Gastroesophageal sphincter (tissue), 4 donors: ENCODE data around the gene CPEB1. TPM values are rescaled to one million over a fixed set of nuclear protein-coding genes. Genes with fewer than 3 reads are reported as not detected.

Source experiments
- ATAC-seq: fragments of 150-250 bp; one replicate; pipeline ENCODE4 v1.9.1; 2016; ENCODE audit warnings: mild to moderate bottlenecking, moderate library complexity
- H3K27ac ChIP-seq, 4 donors: fragments of 200-600 bp; sonication (generic) in 3 of 4; 1 replicate in 3 of 4; 2 replicates in 1 of 4; pipeline ENCODE4 v1.5.1; 2016 to 2019
- H3K27me3 ChIP-seq: fragments of 200-600 bp; sonication (generic); one replicate; pipeline ENCODE4 v1.5.1; 2019
- H3K36me3 ChIP-seq, 2 donors: fragments of 200-600 bp; sonication (generic); one replicate each; pipeline ENCODE4 v1.5.1; 2019; ENCODE audit warnings: control low read depth in 1 of 2
- H3K4me1 ChIP-seq, 3 donors: fragments of 200-600 bp; sonication (generic); 1 replicate in 2 of 3; 2 replicates in 1 of 3; pipeline ENCODE4 v1.5.1; 2016 to 2019; ENCODE audit warnings: control low read depth in 2 of 3
- H3K4me3 ChIP-seq, 2 donors: fragments of 200-600 bp; sonication (generic); one replicate each; pipeline ENCODE4 v1.5.1; 2019; ENCODE audit warnings: mild to moderate bottlenecking in 1 of 2, moderate library complexity in 1 of 2
- H3K9me3 ChIP-seq, 3 donors: fragments of 200-600 bp; sonication (generic); one replicate each; pipeline ENCODE4 v1.5.1; 2017 to 2019; ENCODE audit warnings: control low read depth in 2 of 3
- CTCF ChIP-seq, 4 experiments: fragments of 200-600 bp in 2 of 4; fragments of 450-650 bp in 2 of 4; sonication (generic) in 1 of 4; IDR thresholded peaks; one replicate each; pipeline ENCODE4 v1.5.1; 2017 to 2019; ENCODE audit warnings: antibody characterized with exemption in 4 of 4, mild to moderate bottlenecking in 2 of 4, moderate library complexity in 2 of 4
- EP300 ChIP-seq: sonication (generic); formaldehyde crosslinking; IDR thresholded peaks from one replicate; pipeline ENCODE4 v1.6.1; 2017; ENCODE audit warnings: antibody characterized with exemption, mild to moderate bottlenecking
- POLR2A ChIP-seq, 2 donors: fragments of 450-650 bp; IDR thresholded peaks; one replicate each; pipeline ENCODE4 v1.6.1; 2017; ENCODE audit warnings: antibody characterized with exemption in 2 of 2, mild to moderate bottlenecking in 2 of 2, moderate library complexity in 1 of 2
- POLR2AphosphoS5 ChIP-seq: sonication (generic); formaldehyde crosslinking; IDR thresholded peaks from one replicate; pipeline ENCODE4 v1.6.1; 2017; ENCODE audit warnings: antibody characterized with exemption
- WGBS, 2 donors: methylation state at CpG; one replicate each; pipeline ENCODE4 v1.1.5; 2018; ENCODE audit warnings: low coverage in 1 of 2; 5-methylcytosine and 5-hydroxymethylcytosine counted together
- total RNA-seq, 4 donors: library from RNA; depleted of rRNA; stranded (reverse); fragments of >200 nt; gene quantifications; one replicate each; pipeline ENCODE4 v1.1.0, GENCODE V29; 2016

Gene CPEB1
- total RNA-seq, 4 donors from 2014 or later, result 3.2 to 7.8 (median 5.3) TPM

- TF ChIP-seq CTCF (IDR thresholded peaks at IDR 0.05) (no peak), EP300 (no peak), POLR2AphosphoS5 (no peak), POLR2A (IDR thresholded peaks at IDR 0.05) (no peak)
- WGBS, 2 donors, result 71 to 100% methylated on average over 2 of the region's 4 CpGs
- Histone ChIP-seq H3K9me3 (no peaks in the 10 kb centered on the region), H3K36me3 (no peaks in the 10 kb centered on the region), H3K27me3 (no peaks in the 10 kb centered on the region), H3K4me1 (no peaks in the 10 kb centered on the region), H3K27ac (no peak overlapping the region), H3K4me3 (no peak overlapping the region)
- no peak for ATAC-seq
Observed at GRCh38 chr15:82670699-82671098, 23.5 kb upstream of the CPEB1 start.

- 14 to 60% methylated on average over 1 of the region's 10 CpGs for WGBS, 2 donors
- no peak for ATAC-seq
- Histone ChIP-seq H3K4me3 (no peak overlapping the region), H3K9me3 (no peaks in the 10 kb centered on the region), H3K36me3 (no peaks in the 10 kb centered on the region), H3K27ac (no peak overlapping the region), H3K27me3 (peaks cover 17% of the 10 kb centered on the region), H3K4me1 (no peaks in the 10 kb centered on the region)
- TF ChIP-seq POLR2A (IDR thresholded peaks at IDR 0.05) (no peak), CTCF (IDR thresholded peaks at IDR 0.05) (no peak), POLR2AphosphoS5 (no peak), EP300 (no peak)
Observed at GRCh38 chr15:82666606-82667005, 19.4 kb upstream of the CPEB1 start.

GRCh38 chr15:82664021-82664420 is 16.9 kb upstream of the CPEB1 start:
- no peak for ATAC-seq
- WGBS, 2 donors, result 90 to 100% methylated on average over 1 of the region's 5 CpGs
- Histone ChIP-seq H3K9me3 (no peaks in the 10 kb centered on the region), H3K27me3 (peaks cover 17% of the 10 kb centered on the region), H3K4me1 (no peaks in the 10 kb centered on the region), H3K27ac (no peak overlapping the region), H3K4me3 (no peak overlapping the region), H3K36me3 (no peaks in the 10 kb centered on the region)
- TF ChIP-seq POLR2A (IDR thresholded peaks at IDR 0.05), result no peak
- TF ChIP-seq CTCF (IDR thresholded peaks at IDR 0.05), result no peak
- TF ChIP-seq EP300, result no peak
- TF ChIP-seq POLR2AphosphoS5, result no peak

- no peaks in the 10 kb centered on the region for H3K9me3 ChIP-seq
- H3K27ac ChIP-seq, result no peak overlapping the region
- WGBS, 2 donors, result 0 to 18% methylated on average over 3 to 4 of the region's 4 CpGs
- H3K36me3 ChIP-seq, result no peaks in the 10 kb centered on the region
- TF ChIP-seq POLR2AphosphoS5 (no peak), POLR2A (IDR thresholded peaks at IDR 0.05) (no peak), EP300 (no peak), CTCF (IDR thresholded peaks at IDR 0.05) (no peak)
- no peaks in the 10 kb centered on the region for H3K4me1 ChIP-seq
- no peak for ATAC-seq
- peaks cover 17% of the 10 kb centered on the region for H3K27me3 ChIP-seq
- H3K4me3 ChIP-seq, result no peak overlapping the region
Observed at GRCh38 chr15:82663186-82663600, 16.0 kb upstream of the CPEB1 start.

GRCh38 chr15:82662641-82663040 is 15.5 kb upstream of the CPEB1 start:
- Histone ChIP-seq H3K27ac (no peak overlapping the region), H3K4me3 (no peak overlapping the region), H3K36me3 (no peaks in the 10 kb centered on the region), H3K9me3 (no peaks in the 10 kb centered on the region), H3K27me3 (peaks cover 17% of the 10 kb centered on the region), H3K4me1 (no peaks in the 10 kb centered on the region)
- WGBS, 2 donors, result 72 to 88% methylated on average over 7 to 9 of the region's 9 CpGs
- no peak for ATAC-seq
- TF ChIP-seq CTCF (IDR thresholded peaks at IDR 0.05) (no peak), POLR2AphosphoS5 (no peak), POLR2A (IDR thresholded peaks at IDR 0.05) (no peak), EP300 (no peak)
